ENCODE measurements around the gene LRCH1.

DNA sequence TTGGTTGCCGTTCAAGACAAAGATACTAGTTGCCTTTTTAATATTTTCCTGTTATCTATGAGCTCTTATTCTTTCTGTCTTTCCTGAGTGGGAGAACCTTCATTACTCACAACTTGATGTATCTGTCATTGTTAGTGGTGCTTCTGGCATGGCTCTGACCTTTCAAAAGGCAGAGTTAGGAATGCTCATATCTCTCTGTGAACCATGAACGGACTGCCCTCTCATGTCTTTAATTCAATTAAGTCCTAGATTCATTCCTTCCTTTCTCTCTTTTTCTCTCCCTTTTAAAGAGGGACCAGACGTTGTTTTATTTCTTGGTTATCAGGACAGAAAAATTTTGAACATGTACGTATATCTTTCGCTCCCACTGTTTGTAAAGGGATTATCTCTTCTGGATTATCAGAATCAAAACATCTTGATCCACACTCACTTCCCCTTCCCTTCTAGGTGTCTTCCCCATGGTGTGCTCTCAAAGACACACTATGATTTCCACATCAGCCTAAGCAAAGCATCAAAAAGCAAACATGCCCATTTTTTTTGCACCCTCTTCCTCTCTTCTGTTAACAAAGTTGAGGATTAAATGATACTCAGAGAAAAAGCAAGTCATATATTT lies 90.3 kb downstream of the LRCH1 start:
- TF ChIP-seq, protein P1, sequence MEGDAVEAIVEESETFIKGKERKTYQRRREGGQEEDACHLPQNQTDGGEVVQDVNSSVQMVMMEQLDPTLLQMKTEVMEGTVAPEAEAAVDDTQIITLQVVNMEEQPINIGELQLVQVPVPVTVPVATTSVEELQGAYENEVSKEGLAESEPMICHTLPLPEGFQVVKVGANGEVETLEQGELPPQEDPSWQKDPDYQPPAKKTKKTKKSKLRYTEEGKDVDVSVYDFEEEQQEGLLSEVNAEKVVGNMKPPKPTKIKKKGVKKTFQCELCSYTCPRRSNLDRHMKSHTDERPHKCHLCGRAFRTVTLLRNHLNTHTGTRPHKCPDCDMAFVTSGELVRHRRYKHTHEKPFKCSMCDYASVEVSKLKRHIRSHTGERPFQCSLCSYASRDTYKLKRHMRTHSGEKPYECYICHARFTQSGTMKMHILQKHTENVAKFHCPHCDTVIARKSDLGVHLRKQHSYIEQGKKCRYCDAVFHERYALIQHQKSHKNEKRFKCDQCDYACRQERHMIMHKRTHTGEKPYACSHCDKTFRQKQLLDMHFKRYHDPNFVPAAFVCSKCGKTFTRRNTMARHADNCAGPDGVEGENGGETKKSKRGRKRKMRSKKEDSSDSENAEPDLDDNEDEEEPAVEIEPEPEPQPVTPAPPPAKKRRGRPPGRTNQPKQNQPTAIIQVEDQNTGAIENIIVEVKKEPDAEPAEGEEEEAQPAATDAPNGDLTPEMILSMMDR (IDR thresholded peaks at IDR 0.05; ENCODE audit: insufficient read depth, low read length) = no peak
- TF ChIP-seq, protein P2, sequence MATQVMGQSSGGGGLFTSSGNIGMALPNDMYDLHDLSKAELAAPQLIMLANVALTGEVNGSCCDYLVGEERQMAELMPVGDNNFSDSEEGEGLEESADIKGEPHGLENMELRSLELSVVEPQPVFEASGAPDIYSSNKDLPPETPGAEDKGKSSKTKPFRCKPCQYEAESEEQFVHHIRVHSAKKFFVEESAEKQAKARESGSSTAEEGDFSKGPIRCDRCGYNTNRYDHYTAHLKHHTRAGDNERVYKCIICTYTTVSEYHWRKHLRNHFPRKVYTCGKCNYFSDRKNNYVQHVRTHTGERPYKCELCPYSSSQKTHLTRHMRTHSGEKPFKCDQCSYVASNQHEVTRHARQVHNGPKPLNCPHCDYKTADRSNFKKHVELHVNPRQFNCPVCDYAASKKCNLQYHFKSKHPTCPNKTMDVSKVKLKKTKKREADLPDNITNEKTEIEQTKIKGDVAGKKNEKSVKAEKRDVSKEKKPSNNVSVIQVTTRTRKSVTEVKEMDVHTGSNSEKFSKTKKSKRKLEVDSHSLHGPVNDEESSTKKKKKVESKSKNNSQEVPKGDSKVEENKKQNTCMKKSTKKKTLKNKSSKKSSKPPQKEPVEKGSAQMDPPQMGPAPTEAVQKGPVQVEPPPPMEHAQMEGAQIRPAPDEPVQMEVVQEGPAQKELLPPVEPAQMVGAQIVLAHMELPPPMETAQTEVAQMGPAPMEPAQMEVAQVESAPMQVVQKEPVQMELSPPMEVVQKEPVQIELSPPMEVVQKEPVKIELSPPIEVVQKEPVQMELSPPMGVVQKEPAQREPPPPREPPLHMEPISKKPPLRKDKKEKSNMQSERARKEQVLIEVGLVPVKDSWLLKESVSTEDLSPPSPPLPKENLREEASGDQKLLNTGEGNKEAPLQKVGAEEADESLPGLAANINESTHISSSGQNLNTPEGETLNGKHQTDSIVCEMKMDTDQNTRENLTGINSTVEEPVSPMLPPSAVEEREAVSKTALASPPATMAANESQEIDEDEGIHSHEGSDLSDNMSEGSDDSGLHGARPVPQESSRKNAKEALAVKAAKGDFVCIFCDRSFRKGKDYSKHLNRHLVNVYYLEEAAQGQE (IDR thresholded peaks at IDR 0.05; ENCODE audit: insufficient replicate concordance, low read depth) = no peak
- TF ChIP-seq POLR2AphosphoS5 (IDR thresholded peaks at IDR 0.05; ENCODE audit: low read depth) (no peak), GABPA (IDR thresholded peaks at IDR 0.05; ENCODE audit: low read depth) (no peak), SPI1 (IDR thresholded peaks at IDR 0.05; ENCODE audit: borderline replicate concordance, low read depth) (peak; percentile 67; the same call in 1 of the 2 replicates)

All from HL-60 (cell line).